HepG2 (cell line): ENCODE results near the gene SPRY1. TPM values are rescaled to one million over a fixed set of nuclear protein-coding genes. Genes with fewer than 3 reads are reported as not detected.
A peak's percentile ranks its signal among the peaks of the same experiment; 100 is the strongest.

Experiments
- ATAC-seq: fragments of 200-7000 bp; cut with Tn5 transposase; 3 replicates; pipeline ENCODE4 v1.9.1; 2020; ENCODE audit warnings: mild to moderate bottlenecking, moderate library complexity
- BruUV-seq: library from RNA; stranded (reverse); fragments of 400-500 nt; replicated peaks from 2 replicates; lab custom pipeline; 2021; lab: Mats Ljungman, UMichigan
- CTCF ChIA-PET: fragments of 300-600 bp; formaldehyde crosslinking; extraction: SDS; loops from one replicate; lab custom pipeline; 2021; ENCODE audit warnings: low total read pairs, inconsistent platforms, low intra/inter-chr PET ratio; lab: Yijun Ruan, JAX
- POLR2A ChIA-PET: fragments of 350-600 bp; sonication (Branson Sonifier 250); formaldehyde crosslinking; loops from one replicate; lab custom pipeline; 2020; ENCODE audit warnings: antibody characterized with exemption, inconsistent platforms; lab: Yijun Ruan, JAX
- DNase-seq: peaks from one replicate; pipeline ENCODE4 v3.0.0-alpha.2; 2015; ENCODE audit warnings: low spot score
- FAIRE-seq: peaks from 3 replicates; lab custom pipeline; 2011; peaks lifted over from hg19 to GRCh38; lab: Jason Lieb, UNC
- H2AFZ ChIP-seq: one replicate; pipeline ENCODE4 v1.6.1; 2011; ENCODE audit warnings: low read length, inconsistent platforms
- H3K27ac ChIP-seq: fragments of 300-600 bp; 3 replicates; pipeline ENCODE4 v1.8.0; 2011; ENCODE audit warnings: mixed run types, mild to moderate bottlenecking, mixed read lengths, low read length, inconsistent platforms; ENCODE audit not compliant: insufficient read depth; ENCODE audit errors: extremely low read length
- H3K27me3 ChIP-seq, 2 experiments: fragments of 200-600 bp in 1 of 2; 2 replicates in 1 of 2; 3 replicates in 1 of 2; pipeline versions ENCODE4 v1.6.0 to v1.8.0; 2011; ENCODE audit warnings: low read length in 2 of 2, mild to moderate bottlenecking in 2 of 2, moderate library complexity in 2 of 2, inconsistent platforms in 1 of 2; ENCODE audit not compliant: insufficient read depth in 2 of 2, control insufficient read depth in 1 of 2
- H3K36me3 ChIP-seq, 2 experiments: fragments of 200-600 bp in 1 of 2; replicated peaks in 1 of 2; 2 replicates in 1 of 2; 3 replicates in 1 of 2; pipeline versions ENCODE4 v1.5.1 to v1.8.0; 2011; ENCODE audit warnings: low read length in 2 of 2, inconsistent platforms in 1 of 2; ENCODE audit not compliant: insufficient read depth in 2 of 2, control insufficient read depth in 1 of 2
- H3K4me1 ChIP-seq: 2 replicates; pipeline ENCODE4 v1.5.1; 2012; ENCODE audit warnings: low read length, inconsistent platforms; ENCODE audit not compliant: insufficient read depth
- H3K4me2 ChIP-seq: 2 replicates; pipeline ENCODE4 v1.6.0; 2011; ENCODE audit warnings: low read depth, low read length, inconsistent platforms
- H3K4me3 ChIP-seq, 3 experiments: fragments of 200-600 bp in 1 of 3; sonication (generic), shearing (Covaris generic) in 1 of 3; replicated peaks in 1 of 3; 2 replicates each; pipeline ENCODE4 v1.5.1; 2011 to 2016; ENCODE audit warnings: low read length in 3 of 3, inconsistent platforms in 2 of 3, low read depth in 2 of 3, mild to moderate bottlenecking in 2 of 3, control low read depth in 1 of 3, mixed read lengths in 1 of 3; ENCODE audit not compliant: insufficient read depth in 1 of 3
- H3K79me2 ChIP-seq: one replicate; pipeline ENCODE4 v1.6.1; 2011; ENCODE audit warnings: low read length, inconsistent platforms; ENCODE audit not compliant: insufficient read depth
- H3K9ac ChIP-seq: 2 replicates; pipeline ENCODE4 v1.6.0; 2011; ENCODE audit warnings: mild to moderate bottlenecking, low read depth, low read length, inconsistent platforms; ENCODE audit not compliant: insufficient read depth
- H3K9me3 ChIP-seq: 2 replicates; pipeline ENCODE4 v1.5.1; 2012; ENCODE audit warnings: mild to moderate bottlenecking, low read length
- H4K20me1 ChIP-seq: 2 replicates; pipeline ENCODE4 v1.6.0; 2011; ENCODE audit warnings: inconsistent platforms, mild to moderate bottlenecking, low read length, moderate library complexity; ENCODE audit not compliant: insufficient read depth
- FOXM1 ChIP-seq: sonication (generic); formaldehyde crosslinking; IDR thresholded peaks from 2 replicates; pipeline ENCODE4 v1.5.0; 2020; ENCODE audit warnings: missing genetic modification reagents
- KDM3A ChIP-seq: IDR thresholded peaks from 2 replicates; pipeline ENCODE4 v1.6.1; 2018; ENCODE audit warnings: low read depth, missing compliant biosample characterization
- KDM4B ChIP-seq: sonication (generic); formaldehyde crosslinking; IDR thresholded peaks from 2 replicates; pipeline ENCODE4 v1.4.0; 2020; ENCODE audit warnings: missing genetic modification reagents
- SALL2 ChIP-seq: sonication (generic); formaldehyde crosslinking; IDR thresholded peaks from 2 replicates; pipeline ENCODE4 v1.8.1; 2023; ENCODE audit warnings: mild to moderate bottlenecking, missing genetic modification reagents, inconsistent platforms
- YY1 ChIP-seq: IDR thresholded peaks from 2 replicates; pipeline ENCODE4 v1.6.1; 2011; ENCODE audit warnings: low read length, low read depth, moderate library complexity, mild to moderate bottlenecking; ENCODE audit not compliant: insufficient read depth, insufficient replicate concordance
- ZFP41 ChIP-seq: sonication (generic); formaldehyde crosslinking; IDR thresholded peaks from 2 replicates; pipeline ENCODE4 v1.4.0; 2020; ENCODE audit warnings: mild to moderate bottlenecking, missing genetic modification reagents, borderline replicate concordance
- WGBS: methylation state at CpG from one replicate; pipeline ENCODE4 v1.1.6; 2017; ENCODE audit warnings: low lambda C conversion rate; 5-methylcytosine and 5-hydroxymethylcytosine counted together
- in situ Hi-C: cut with HindIII; loops from 2 replicates; pipeline ENCODE4 v1.10.0; 2017; ENCODE audit warnings: low pct_unique_long_range_greater_than_20kb; ENCODE audit not compliant: extremely low pct_ligation_motif_present
- intact Hi-C: fragments of 100-400 bp; cut with micrococcal nuclease; formaldehyde crosslinking; loops from one replicate; pipeline ENCODE4 v1.10.0; 2022; ENCODE audit not compliant: unreplicated experiment
- polyA plus RNA-seq, 8 experiments: library from polyadenylated mRNA; depleted of rRNA in 3 of 8; stranded (reverse) in 7 of 8; unstranded in 1 of 8; fragments of >200 nt; fragmentation: Illumina TruSeq in 4 of 8; extraction: Trizol in 4 of 8; gene quantifications; 2 replicates each; pipeline versions ENCODE4 v1.2.1 to v1.2.3, GENCODE V29; 2011 to 2016; ENCODE audit warnings: low read depth in 4 of 8, missing spikeins in 1 of 8, mixed read lengths in 1 of 8; ENCODE audit not compliant: insufficient read depth in 1 of 8
- total RNA-seq, 5 experiments: library from RNA; depleted of rRNA; stranded (reverse); fragments of >200 nt; fragmentation: Illumina TruSeq; extraction: Trizol; gene quantifications; 2 replicates each; pipeline ENCODE4 v1.2.3, GENCODE V29; 2016; ENCODE audit warnings: low read depth in 1 of 5
- TF ChIP-seq, protein P1 (sequence below): fragments of 450-650 bp; IDR thresholded peaks from 2 replicates; pipeline ENCODE4 v1.6.1; 2017; ENCODE audit warnings: mild to moderate bottlenecking
- TF ChIP-seq, protein P2 (sequence below): sonication (generic); formaldehyde crosslinking; IDR thresholded peaks from 2 replicates; pipeline ENCODE4 v1.4.0; 2020; ENCODE audit warnings: missing genetic modification reagents
- TF ChIP-seq, protein P3 (sequence below): sonication (generic); formaldehyde crosslinking; IDR thresholded peaks from 2 replicates; pipeline ENCODE4 v1.4.0; 2020; ENCODE audit warnings: missing genetic modification reagents, mild to moderate bottlenecking, borderline replicate concordance

Gene SPRY1
- total and polyA plus RNA-seq, 2 of the 13 experiments (the other 11 are each of a cell fraction or from before 2014, with no cell fraction given) = 24.7 to 33.4 TPM

DNA sequence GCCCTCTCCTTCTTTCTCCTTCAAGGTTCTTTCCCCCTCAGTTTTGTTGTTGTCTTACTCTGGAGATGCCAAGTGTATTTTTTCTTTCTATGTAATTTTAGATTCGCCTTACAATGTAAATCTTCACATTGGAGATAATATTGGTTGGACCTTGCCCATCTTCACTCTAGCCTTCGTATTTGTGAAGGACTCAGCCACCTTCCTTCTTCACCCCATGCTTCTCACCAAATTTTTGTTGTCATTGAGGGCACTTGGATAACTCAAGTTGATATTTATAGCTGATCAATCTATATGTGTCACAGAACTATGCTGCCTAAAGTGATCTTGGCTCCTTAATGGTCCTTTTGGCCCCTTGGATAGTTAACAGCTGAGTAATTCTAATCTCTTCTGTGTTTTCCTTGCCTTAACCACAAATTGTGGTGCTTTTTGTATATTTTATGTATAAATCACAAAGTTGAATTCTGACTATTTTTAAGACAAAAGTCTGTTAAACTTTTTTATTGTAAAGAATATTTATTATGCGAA is 6.5 kb downstream of the SPRY1 start:
- H3K36me3 ChIP-seq = peaks cover 19 to 34% of the 10 kb centered on the region in 2 experiments
- CTCF ChIA-PET = no interaction called here
- no peak overlapping the region for H3K27ac ChIP-seq
- peak overlapping the region; percentile 87; the same call in 1 of the 2 replicates for H3K9ac ChIP-seq
- no peaks in the 10 kb centered on the region; a peak in 1 of 5 replicates for H3K27me3 ChIP-seq
- intact Hi-C loops = loop anchor here (5.0 kb wide), 1 partner anchor 39 kb away; no protein-coding TSS in a partner anchor
- H3K9me3 ChIP-seq = no peaks in the 10 kb centered on the region
- ATAC-seq (no peak), DNase-seq (no peak), FAIRE-seq (no peak)
- peak overlapping the region; percentile 83 to 96 (median 90); a peak in 5 of 6 replicates for H3K4me3 ChIP-seq
- H3K4me2 ChIP-seq = peak overlapping the region; percentile 74
- H3K79me2 ChIP-seq = peaks cover 78% of the 10 kb centered on the region
- H2AFZ ChIP-seq = no peak overlapping the region
- peaks cover 70% of the 10 kb centered on the region for H3K4me1 ChIP-seq
- POLR2A ChIA-PET = interaction anchor here (0.8 to 2.3 kb wide), 2 partner anchors 11 to 103 kb away, joined by 3 to 11 read pairs; no protein-coding TSS in a partner anchor
- 76% methylated on average over 3 of the region's 3 CpGs for WGBS
- no TSS peak for BruUV-seq
- in situ Hi-C loops = no loop called here
- peaks cover 47% of the 10 kb centered on the region for H4K20me1 ChIP-seq
- TF ChIP-seq YY1 = no peak
- TF ChIP-seq KDM3A (CRISPR knock-in tag) = no peak
- TF ChIP-seq, protein P1, sequence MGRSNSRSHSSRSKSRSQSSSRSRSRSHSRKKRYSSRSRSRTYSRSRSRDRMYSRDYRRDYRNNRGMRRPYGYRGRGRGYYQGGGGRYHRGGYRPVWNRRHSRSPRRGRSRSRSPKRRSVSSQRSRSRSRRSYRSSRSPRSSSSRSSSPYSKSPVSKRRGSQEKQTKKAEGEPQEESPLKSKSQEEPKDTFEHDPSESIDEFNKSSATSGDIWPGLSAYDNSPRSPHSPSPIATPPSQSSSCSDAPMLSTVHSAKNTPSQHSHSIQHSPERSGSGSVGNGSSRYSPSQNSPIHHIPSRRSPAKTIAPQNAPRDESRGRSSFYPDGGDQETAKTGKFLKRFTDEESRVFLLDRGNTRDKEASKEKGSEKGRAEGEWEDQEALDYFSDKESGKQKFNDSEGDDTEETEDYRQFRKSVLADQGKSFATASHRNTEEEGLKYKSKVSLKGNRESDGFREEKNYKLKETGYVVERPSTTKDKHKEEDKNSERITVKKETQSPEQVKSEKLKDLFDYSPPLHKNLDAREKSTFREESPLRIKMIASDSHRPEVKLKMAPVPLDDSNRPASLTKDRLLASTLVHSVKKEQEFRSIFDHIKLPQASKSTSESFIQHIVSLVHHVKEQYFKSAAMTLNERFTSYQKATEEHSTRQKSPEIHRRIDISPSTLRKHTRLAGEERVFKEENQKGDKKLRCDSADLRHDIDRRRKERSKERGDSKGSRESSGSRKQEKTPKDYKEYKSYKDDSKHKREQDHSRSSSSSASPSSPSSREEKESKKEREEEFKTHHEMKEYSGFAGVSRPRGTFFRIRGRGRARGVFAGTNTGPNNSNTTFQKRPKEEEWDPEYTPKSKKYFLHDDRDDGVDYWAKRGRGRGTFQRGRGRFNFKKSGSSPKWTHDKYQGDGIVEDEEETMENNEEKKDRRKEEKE = no peak
- TF ChIP-seq, protein P2, sequence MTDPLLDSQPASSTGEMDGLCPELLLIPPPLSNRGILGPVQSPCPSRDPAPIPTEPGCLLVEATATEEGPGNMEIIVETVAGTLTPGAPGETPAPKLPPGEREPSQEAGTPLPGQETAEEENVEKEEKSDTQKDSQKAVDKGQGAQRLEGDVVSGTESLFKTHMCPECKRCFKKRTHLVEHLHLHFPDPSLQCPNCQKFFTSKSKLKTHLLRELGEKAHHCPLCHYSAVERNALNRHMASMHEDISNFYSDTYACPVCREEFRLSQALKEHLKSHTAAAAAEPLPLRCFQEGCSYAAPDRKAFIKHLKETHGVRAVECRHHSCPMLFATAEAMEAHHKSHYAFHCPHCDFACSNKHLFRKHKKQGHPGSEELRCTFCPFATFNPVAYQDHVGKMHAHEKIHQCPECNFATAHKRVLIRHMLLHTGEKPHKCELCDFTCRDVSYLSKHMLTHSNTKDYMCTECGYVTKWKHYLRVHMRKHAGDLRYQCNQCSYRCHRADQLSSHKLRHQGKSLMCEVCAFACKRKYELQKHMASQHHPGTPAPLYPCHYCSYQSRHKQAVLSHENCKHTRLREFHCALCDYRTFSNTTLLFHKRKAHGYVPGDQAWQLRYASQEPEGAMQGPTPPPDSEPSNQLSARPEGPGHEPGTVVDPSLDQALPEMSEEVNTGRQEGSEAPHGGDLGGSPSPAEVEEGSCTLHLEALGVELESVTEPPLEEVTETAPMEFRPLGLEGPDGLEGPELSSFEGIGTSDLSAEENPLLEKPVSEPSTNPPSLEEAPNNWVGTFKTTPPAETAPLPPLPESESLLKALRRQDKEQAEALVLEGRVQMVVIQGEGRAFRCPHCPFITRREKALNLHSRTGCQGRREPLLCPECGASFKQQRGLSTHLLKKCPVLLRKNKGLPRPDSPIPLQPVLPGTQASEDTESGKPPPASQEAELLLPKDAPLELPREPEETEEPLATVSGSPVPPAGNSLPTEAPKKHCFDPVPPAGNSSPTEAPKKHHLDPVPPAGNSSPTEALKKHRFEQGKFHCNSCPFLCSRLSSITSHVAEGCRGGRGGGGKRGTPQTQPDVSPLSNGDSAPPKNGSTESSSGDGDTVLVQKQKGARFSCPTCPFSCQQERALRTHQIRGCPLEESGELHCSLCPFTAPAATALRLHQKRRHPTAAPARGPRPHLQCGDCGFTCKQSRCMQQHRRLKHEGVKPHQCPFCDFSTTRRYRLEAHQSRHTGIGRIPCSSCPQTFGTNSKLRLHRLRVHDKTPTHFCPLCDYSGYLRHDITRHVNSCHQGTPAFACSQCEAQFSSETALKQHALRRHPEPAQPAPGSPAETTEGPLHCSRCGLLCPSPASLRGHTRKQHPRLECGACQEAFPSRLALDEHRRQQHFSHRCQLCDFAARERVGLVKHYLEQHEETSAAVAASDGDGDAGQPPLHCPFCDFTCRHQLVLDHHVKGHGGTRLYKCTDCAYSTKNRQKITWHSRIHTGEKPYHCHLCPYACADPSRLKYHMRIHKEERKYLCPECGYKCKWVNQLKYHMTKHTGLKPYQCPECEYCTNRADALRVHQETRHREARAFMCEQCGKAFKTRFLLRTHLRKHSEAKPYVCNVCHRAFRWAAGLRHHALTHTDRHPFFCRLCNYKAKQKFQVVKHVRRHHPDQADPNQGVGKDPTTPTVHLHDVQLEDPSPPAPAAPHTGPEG (CRISPR knock-in tag) = no peak
- TF ChIP-seq, protein P3, sequence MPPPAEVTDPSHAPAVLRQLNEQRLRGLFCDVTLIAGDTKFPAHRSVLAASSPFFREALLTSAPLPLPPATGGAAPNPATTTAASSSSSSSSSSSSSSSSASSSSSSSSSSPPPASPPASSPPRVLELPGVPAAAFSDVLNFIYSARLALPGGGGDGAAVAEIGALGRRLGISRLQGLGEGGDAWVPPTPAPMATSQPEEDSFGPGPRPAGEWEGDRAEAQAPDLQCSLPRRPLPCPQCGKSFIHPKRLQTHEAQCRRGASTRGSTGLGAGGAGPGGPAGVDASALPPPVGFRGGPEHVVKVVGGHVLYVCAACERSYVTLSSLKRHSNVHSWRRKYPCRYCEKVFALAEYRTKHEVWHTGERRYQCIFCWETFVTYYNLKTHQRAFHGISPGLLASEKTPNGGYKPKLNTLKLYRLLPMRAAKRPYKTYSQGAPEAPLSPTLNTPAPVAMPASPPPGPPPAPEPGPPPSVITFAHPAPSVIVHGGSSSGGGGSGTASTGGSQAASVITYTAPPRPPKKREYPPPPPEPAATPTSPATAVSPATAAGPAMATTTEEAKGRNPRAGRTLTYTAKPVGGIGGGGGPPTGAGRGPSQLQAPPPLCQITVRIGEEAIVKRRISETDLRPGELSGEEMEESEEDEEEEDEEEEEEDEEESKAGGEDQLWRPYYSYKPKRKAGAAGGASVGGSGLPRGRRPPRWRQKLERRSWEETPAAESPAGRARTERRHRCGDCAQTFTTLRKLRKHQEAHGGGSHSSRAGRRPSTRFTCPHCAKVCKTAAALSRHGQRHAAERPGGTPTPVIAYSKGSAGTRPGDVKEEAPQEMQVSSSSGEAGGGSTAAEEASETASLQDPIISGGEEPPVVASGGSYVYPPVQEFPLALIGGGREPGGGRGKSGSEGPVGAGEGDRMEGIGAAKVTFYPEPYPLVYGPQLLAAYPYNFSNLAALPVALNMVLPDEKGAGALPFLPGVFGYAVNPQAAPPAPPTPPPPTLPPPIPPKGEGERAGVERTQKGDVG (CRISPR knock-in tag) = no peak
- TF ChIP-seq SALL2 (CRISPR knock-in tag) = no peak
- no peak for TF ChIP-seq FOXM1 (CRISPR knock-in tag)
- TF ChIP-seq ZFP41 (CRISPR knock-in tag) = no peak
- TF ChIP-seq KDM4B (CRISPR knock-in tag) = no peak
